Measurements from ENCODE around the gene CBLIF.
"Not testable (repeated sequence)": the region's sequence is repeated elsewhere in the genome, so short reads cannot be mapped to it uniquely, and the experiment has no call there.

Gene CBLIF

GRCh38 chr11:59845399-59845798, at the start of gene CBLIF:
CBLIF (minus strand) TSS chr11:59845499; CDS start chr11:59845453, 46 bp downstream.
- DNase-seq (ENCODE audit: low spot score): no peak

- DNase-seq (ENCODE audit: low spot score): no peak
Observed at GRCh38 chr11:59894616-59895015, 49.3 kb upstream of the CBLIF start.

GRCh38 chr11:59891781-59892181, 46.5 kb upstream of the CBLIF start:
- no peak for DNase-seq (ENCODE audit: low spot score)

- not testable (repeated sequence) for DNase-seq (ENCODE audit: low spot score)
Observed at GRCh38 chr11:59887156-59887555, 41.9 kb upstream of the CBLIF start.

- no peak for DNase-seq (ENCODE audit: low spot score)
Observed at GRCh38 chr11:59883597-59883996, 38.3 kb upstream of the CBLIF start.

- no peak for DNase-seq (ENCODE audit: low spot score)
Observed at GRCh38 chr11:59879567-59879966, 34.3 kb upstream of the CBLIF start.

- DNase-seq (ENCODE audit: low spot score): no peak
Observed at GRCh38 chr11:59878575-59878974, 33.3 kb upstream of the CBLIF start, which contains the start of gene OOSP3. OOSP3 (plus strand) TSS chr11:59878782; CDS start chr11:59878809, 27 bp downstream.

- DNase-seq (ENCODE audit: low spot score): no peak
Observed at GRCh38 chr11:59877784-59878183, 32.5 kb upstream of the CBLIF start.

GRCh38 chr11:59877325-59877724, 32.0 kb upstream of the CBLIF start:
- DNase-seq (ENCODE audit: low spot score): no peak

GRCh38 chr11:59875856-59876519, 30.7 kb upstream of the CBLIF start:
- no peak for DNase-seq (ENCODE audit: low spot score)

- no peak for DNase-seq (ENCODE audit: low spot score)
Observed at GRCh38 chr11:59872076-59872475, 26.8 kb upstream of the CBLIF start.

- no peak for DNase-seq (ENCODE audit: low spot score)
Observed at GRCh38 chr11:59867946-59868345, 22.6 kb upstream of the CBLIF start.

GRCh38 chr11:59866836-59867235, 21.5 kb upstream of the CBLIF start:
- no peak for DNase-seq (ENCODE audit: low spot score)

- no peak for DNase-seq (ENCODE audit: low spot score)
Observed at GRCh38 chr11:59866397-59866796, 21.1 kb upstream of the CBLIF start, which contains the start of gene TCN1. TCN1 (minus strand) TSS chr11:59866487; CDS start chr11:59866470, 17 bp downstream.

- DNase-seq (ENCODE audit: low spot score): no peak
Observed at GRCh38 chr11:59865031-59865430, 19.7 kb upstream of the CBLIF start.

- DNase-seq (ENCODE audit: low spot score): no peak
Observed at GRCh38 chr11:59862252-59862651, 17.0 kb upstream of the CBLIF start.

GRCh38 chr11:59859673-59860072, 14.4 kb upstream of the CBLIF start:
- DNase-seq (ENCODE audit: low spot score): no peak

- no peak for DNase-seq (ENCODE audit: low spot score)
Observed at GRCh38 chr11:59857439-59858434, 12.4 kb upstream of the CBLIF start.

GRCh38 chr11:59854871-59855270, 9.6 kb upstream of the CBLIF start:
- DNase-seq (ENCODE audit: low spot score): no peak

- not testable (repeated sequence) for DNase-seq (ENCODE audit: low spot score)
Observed at GRCh38 chr11:59851416-59851815, 6.1 kb upstream of the CBLIF start.

- not testable (repeated sequence) for DNase-seq (ENCODE audit: low spot score)
Observed at GRCh38 chr11:59849551-59849950, 4.3 kb upstream of the CBLIF start.

GRCh38 chr11:59849129-59849528, 3.8 kb upstream of the CBLIF start:
- DNase-seq (ENCODE audit: low spot score): no peak

- not testable (repeated sequence) for DNase-seq (ENCODE audit: low spot score)
Observed at GRCh38 chr11:59848439-59848838, 3.1 kb upstream of the CBLIF start.

Measured in AG08396 (cell line).